RPMI8226 (cell line): ENCODE measurements around the gene KRTAP19-5.

Experiments
- DNase-seq: peaks from one replicate; pipeline ENCODE4 v3.0.0-alpha.2; 2015

KRTAP19-5 gene

GRCh38 chr21:30502041-30502440, at the start of gene KRTAP19-5:
Gene KRTAP19-5, minus strand, starts transcription at chr21:30502141. Its CDS starts 51 bp downstream, at chr21:30502090.
- DNase-seq = no peak

DNA sequence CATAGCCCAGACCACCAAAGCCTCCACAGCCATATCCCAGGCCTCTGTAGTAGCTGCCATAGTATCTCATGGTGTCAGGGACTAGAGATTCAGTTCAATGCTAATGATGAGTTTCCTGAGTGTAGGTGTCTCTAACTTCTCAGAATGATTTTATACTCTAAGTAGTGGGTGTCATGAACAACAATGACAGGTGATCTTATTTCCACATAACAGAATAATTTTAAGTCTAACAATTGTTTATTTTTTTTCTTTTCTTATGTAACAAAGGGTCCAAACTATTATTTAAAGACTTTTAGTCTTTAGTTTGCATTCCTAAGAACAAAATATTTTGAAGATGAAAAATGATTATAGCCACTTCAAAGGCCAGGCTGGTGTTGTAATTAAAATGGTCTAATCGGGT, 39.8 kb upstream of the KRTAP19-5 start, which contains the start of gene KRTAP19-6:
KRTAP19-6 (minus strand) TSS at position 101 of the 400 bp plus-strand sequence; CDS start at position 70, 31 bp downstream.
- DNase-seq = no peak

DNA sequence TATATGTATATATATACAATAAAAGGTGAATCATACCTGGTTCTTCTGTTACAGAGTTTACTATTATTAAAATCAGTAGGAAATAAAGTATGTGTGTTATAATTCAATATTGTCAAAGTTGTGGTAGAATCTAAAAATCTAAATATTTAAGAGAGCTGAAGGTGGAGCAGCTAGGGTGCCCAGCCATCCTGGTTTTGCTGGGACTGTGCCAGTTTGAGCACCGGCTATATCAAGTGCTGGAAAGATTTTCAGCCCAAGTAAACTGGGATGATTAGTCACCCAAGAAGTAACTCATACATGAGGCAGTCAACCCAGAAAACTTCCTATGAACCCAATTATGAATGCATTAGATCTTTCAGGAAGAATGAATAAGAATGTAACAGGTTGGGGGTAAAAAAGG, 16.9 kb upstream of the KRTAP19-5 start:
- DNase-seq = no peak

DNA sequence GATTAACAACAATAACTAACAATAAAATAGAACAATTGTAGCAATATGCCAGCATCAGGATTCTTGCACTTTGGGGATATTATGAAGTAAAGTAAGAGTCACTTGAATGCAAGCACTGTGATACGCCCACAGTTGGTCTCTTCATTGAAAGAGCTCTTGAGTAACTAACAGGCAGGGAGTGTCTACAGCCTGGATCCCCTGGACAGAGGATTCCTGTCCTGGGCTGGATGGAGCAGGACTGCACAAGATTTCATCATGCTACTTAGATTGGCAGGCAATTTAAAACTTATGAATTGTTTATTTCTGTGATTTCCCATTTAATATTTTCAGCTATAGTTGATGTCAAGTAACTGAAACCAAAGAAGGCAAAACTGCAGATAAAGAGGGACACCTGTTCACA, 13.7 kb upstream of the KRTAP19-5 start:
- DNase-seq = no peak

DNA sequence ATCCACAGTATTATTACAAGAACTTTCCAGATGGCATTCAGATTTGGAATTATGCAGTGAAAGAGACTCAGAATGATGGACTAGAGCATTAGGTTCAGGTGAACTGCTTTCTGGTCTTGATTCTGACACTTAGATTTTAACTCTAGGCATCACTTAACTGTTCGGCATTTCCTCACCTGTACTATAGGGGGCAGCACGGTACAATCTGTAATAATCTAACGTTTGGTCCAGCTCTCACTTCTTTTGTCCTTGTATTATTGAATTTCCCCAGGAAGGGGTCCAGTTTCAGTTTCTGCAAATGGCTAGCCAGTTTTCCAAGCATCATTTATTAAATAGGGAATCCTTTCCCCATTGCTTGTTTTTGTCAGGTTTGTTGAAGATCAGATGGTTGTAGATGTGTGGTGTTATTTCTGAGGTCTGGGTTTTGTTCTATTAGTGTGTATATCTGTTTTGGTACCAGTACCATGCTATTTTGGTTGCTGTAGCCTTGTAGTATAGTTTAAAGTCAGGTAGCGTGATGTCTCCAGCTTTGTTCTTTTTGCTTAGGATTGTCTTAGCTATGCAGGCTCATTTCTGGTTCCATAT, 3.8 kb upstream of the KRTAP19-5 start:
- peak; percentile 37 for DNase-seq

DNA sequence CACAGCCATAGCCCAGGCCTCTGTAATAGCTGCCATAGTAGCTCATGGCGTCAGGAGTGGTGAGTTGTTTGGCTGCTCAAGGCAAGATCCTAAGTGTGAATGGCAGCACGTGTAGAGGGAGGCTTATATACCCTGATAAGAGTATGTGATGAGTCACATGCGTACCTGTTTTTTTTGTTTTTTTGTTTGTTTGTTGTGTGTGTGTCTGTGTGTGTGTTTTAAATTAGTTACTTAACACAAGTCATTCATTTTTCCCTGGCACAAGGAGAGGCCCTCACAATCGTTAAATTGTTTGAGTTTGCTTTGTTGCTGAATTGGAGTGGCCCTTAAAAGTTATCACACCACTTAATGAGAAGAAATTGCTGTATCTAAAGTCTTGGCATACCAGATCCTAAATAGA, 4.9 kb downstream of the KRTAP19-5 start, which contains the start of gene KRTAP19-4:
KRTAP19-4 (minus strand) TSS at position 101 of the 400 bp plus-strand sequence; CDS start at position 46, 55 bp downstream.
- DNase-seq = no peak

DNA sequence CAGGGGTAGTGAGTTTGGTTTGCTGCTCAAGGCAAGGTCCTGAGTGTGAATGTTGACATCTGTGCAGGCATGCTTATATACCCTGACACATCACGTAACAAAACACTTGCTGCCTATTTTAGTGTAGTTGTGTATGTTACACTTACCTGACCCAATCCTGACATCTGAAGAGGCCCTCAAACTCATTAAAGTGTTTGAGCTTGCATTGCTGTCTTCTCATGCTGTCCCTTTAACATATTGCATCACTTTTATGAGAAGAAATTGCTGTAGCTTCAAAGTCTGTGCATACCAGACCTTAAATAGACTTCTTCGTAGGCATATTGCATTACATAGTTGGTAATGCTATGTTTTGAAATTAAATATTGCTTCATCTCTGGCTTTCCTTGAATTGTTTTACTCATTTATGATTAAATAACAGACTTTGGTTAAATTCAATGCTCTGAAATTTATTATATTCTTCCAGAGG, 9.9 kb downstream of the KRTAP19-5 start, which contains the start of gene KRTAP19-3:
KRTAP19-3 (minus strand) TSS at position 51 of the 466 bp plus-strand sequence. CDS start 56 bp downstream, outside the sequence.
- DNase-seq = no peak

DNA sequence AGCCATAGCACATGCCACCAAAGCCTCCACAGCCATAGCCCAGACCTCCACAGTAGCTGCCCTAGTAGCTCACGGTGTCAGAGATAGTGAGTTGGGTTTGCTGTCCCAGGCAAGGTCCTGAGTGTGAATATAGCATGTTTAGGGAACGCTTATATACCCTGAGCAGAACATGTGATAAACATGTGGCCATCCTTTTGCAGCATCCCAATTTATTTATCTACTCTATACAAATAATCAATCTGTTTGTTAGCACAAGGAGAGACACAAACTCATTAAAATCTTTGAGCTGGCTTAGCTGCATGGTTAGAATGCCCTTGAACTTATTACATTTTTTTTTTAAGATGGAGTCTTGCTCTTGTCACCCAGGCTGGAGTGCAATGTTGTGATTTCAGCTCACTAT, 14.6 kb downstream of the KRTAP19-5 start, which contains the start of gene KRTAP19-2:
KRTAP19-2 (minus strand) TSS at position 101 of the 400 bp plus-strand sequence; CDS start at position 13, 88 bp downstream.
- no peak for DNase-seq

DNA sequence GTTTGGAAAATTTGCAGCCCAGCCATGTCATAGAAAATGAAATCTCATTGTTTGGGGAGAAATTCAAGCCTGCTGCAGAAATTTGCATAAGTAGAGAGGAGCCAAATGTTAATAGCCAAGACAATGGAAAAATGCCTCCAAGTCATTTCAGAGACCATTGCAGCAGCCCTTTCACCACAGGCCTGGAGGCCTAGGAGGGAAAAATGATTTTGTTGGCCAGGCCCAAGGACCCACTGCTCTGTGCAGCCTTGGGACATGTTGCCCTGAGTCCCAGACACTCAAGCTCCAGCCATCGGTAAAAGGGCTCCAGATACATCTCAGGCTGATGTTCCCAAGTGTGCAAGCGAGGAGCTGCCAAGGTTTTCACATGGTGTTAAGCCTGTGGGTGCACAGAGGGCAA, 15.8 kb downstream of the KRTAP19-5 start:
- no peak for DNase-seq

DNA sequence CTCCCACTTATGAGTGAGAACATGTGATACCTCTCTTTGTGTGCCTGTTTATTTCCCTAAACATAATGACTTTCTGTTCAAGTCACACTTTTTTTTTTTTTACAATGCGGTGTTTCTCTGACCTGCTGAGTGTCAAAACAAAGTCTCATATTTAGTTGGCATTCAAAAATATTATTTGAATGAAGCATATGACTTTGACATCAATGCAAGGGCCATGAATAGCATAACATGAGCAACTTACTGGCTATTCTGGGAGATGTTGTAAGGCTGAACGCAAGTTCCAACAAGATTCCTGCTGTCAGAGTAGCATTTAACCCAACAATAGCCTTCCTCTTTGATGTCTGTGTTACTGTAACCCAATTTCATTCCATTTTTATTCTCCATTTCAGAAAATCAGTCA, 19.8 kb downstream of the KRTAP19-5 start:
- no peak for DNase-seq

DNA sequence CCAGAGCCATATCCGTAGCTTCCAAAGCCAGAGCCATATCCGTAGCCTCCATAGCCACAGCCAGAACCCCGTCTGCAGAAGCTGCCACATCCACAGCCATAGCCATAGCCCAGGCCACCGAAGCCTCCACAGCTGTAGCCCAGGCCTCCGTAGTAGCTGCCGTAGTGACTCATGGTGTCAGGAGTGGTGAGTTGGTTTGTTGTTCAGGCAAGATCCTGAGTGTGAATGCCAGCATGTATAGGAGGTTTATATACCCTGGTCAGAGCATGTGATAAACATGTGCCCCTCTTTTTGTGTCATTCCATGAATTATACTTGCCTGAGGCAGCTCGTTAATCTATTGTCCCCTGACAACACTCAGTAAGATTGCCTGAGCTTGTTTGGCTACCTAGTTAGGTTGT, 21.8 kb downstream of the KRTAP19-5 start, which contains the start of gene KRTAP19-1:
KRTAP19-1 (minus strand) TSS at position 223 of the 400 bp plus-strand sequence; CDS start at position 173, 50 bp downstream.
- DNase-seq = no peak

- DNase-seq = no peak
Observed at GRCh38 chr21:30479259-30479658, 22.7 kb downstream of the KRTAP19-5 start.

DNA sequence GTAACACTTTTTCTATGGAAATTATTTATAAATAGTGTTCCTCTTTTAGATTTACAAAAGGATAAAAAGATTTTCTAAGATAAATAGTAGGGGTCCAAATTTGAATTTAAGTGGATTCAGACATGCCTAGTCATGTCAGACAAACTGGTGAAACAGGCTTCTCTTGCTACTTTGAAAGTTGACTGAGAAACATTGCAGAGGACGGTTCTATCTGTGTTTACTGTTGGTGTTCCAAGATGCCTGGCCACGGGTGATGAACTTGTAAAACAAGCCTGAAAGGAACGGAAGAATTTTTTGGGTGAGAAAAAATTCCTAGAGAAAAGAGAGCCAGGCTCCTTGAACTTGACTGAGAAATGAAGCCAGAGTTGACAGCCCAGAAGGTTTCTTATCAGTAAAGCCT, 23.9 kb downstream of the KRTAP19-5 start:
- no peak for DNase-seq

- no peak for DNase-seq
Observed at GRCh38 chr21:30468900-30469714, 32.8 kb downstream of the KRTAP19-5 start.

GRCh38 chr21:30463713-30464112, 38.2 kb downstream of the KRTAP19-5 start:
- DNase-seq = peak; percentile 14
